GM21737 (cell line): Measurements from ENCODE around the gene MIDN.
"Not testable (repeated sequence)": the region's sequence is repeated elsewhere in the genome, so short reads cannot be mapped to it uniquely, and the experiment has no call there.

Experiments
- ATAC-seq: cut with Tn5 transposase; IDR thresholded peaks from one replicate; pipeline ENCODE4 v1.9.1; 2021; ENCODE audit warnings: mild to moderate bottlenecking, moderate library complexity; ENCODE audit not compliant: unreplicated experiment

Gene MIDN

GRCh38 chr19:1291761-1292418, 43.5 kb downstream of the MIDN start:
- ATAC-seq: no peak

DNA sequence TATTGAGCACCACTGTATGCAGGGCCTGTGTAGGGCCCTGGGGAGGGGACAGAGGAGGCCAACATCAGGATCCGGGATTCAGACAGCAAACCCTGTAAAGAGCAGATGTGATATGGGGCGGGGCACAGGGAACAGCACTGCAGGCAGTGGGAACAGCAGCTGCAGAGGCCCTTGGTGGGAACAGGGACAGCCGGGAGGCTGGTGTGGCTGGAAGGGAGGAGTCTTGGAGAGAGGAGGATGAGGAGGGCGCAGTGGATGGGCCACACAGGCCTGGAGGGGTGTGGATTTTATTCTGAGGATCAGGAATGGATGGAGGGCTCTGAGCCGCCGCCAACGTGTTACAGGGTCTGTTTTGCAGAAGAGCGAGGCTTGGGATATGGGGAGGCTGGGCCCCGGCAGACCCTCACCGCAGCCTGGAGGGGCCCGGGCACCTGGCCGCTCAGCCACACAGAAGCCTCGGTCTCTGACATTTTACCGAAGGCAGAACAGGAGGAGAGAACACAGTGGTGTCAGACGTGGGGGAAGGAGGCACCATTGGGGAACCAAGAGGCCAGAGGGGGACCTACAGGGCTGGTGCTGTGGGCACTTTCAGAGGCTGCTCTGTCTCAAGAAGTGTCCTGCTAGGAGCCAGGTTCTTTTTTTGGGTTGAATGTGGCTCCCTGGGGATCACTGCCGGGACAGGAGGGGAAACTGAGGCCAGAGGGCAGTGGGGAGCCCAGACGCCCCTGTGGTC, 44.2 kb downstream of the MIDN start:
- ATAC-seq: no peak

- ATAC-seq: no peak
These were observed 45.6 kb downstream of the MIDN start for GRCh38 chr19:1293782-1294604.

DNA sequence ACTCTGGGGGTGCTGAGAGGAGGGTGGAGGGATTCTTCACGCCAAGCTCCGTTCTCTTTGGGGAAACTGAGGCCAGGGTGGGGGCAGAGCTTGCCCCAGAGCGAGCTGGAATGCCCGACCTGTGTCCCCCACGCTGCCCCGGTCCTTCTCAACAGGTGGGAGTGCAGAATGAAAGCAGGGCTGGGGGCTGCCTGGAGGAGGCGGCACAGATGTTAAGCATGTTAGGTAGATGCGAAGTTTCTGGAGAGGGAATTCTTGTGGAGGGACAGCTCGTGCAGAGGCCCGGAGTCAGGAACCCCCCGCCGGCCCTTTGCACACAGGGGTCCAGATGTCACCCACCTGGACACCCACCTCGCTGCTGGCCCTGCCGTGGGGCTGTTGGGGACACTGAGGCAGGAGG, 46.3 kb downstream of the MIDN start:
- ATAC-seq: no peak

GRCh38 chr19:1295169-1296012, 47.0 kb downstream of the MIDN start:
- no peak for ATAC-seq

DNA sequence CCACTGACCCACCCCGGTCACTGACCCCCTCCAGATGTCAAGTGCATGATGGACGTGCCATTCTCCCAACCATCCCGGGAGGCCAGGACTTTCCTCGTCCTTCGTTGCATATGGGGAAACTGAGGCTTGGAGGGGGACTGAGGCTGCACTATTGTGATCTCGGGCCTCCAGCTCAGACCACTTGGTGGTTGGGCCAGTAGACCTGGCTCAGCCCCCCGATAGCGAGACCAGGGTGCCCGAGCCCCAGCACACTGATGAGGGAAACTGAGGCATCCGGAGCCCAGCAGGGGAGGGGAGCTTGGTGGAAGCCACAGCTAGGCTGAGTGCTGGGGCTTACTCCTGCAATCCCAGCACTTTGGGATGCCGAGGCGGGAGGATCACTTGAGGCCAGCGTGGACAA, 47.7 kb downstream of the MIDN start:
- ATAC-seq: no peak

DNA sequence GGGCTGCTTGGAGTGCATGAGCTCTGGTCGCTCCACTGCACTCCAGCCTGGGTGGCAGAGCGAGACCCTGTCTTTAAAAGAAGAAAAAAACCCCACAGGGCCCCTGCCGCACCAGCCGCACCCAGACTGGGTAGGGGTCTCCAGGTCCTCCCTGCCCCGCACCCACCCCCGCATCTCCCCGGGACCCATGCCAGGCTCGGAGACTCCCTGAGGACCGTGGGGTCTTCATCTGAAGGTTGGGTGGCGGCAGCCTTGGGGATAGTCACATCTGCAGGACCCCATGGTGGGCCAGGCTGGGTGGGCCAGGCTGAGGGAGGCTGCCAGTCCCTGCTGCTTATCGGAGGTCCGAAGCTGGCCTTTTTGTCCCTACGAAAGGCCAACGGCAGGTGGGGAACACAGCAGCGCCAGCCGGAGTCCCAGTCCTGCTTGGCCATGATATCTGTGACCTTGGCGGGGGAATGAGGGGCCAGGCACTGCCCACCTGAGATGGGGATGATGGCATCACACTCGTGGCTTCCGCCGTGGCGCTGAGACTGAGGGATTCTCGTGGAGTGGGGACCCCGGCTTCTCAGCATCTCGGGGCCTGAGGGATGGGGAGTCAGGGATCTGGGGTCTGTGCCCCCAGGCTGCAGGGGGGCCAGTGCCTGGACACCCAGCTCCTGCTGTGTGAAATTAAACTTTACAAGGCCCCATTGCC, 48.3 kb downstream of the MIDN start:
- no peak for ATAC-seq

DNA sequence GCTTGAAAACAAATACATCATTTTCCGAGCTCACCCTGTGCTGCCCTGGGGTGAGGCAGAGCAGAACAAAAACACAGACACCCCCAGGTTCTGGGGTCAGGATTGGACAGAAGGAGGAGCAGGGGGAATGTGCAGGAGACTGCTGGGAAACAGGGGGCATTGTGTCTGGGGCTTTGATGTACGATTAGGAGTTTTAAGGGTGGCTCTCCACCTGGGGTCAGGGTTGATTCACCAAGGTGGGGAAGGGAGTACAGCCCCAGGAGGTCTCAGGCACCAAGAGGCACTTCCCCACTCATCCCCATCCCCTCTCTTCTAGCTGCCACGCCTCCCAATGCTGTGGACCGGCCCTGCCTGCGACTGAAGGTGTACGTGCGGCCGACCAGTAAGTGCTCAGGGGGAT, 49.9 kb downstream of the MIDN start:
- no peak for ATAC-seq

- no peak for ATAC-seq
These were observed 51.4 kb downstream of the MIDN start for GRCh38 chr19:1299801-1300200.

DNA sequence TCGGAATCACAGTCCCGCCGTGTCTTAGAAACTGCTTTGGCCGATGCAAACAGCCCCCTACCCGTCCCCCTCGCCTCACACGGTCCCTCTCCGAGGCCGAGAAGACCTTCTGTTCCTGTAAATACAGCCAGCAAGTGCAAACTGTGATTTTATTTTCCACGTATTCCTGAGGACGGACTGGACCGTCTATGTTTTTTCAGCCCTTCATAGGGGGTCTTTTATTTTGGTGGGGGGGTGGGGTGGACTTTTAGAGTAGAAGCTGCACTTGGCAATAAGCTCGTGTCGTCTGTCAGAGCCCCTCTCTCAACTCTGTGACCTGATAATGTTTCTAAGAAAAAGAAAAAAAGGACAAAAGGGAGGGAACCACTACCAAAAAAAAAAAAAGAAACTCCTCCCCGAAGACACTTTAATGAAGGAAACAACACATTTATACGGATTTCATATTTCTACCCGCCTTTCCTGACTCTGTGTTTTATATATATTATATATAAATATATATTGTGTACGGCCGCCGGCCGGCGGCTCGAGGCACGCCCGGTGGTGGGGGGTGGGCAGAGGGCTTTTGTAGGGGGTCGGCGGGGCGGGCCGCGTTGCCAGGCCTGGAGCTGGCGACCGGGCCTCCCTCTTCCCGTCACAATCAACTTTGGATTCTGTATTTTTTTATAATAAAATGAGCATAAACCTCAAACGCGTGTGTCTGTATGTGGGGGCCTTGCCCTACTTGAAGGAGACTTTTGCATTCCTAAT, 52.5 kb downstream of the MIDN start:
- no peak for ATAC-seq

DNA sequence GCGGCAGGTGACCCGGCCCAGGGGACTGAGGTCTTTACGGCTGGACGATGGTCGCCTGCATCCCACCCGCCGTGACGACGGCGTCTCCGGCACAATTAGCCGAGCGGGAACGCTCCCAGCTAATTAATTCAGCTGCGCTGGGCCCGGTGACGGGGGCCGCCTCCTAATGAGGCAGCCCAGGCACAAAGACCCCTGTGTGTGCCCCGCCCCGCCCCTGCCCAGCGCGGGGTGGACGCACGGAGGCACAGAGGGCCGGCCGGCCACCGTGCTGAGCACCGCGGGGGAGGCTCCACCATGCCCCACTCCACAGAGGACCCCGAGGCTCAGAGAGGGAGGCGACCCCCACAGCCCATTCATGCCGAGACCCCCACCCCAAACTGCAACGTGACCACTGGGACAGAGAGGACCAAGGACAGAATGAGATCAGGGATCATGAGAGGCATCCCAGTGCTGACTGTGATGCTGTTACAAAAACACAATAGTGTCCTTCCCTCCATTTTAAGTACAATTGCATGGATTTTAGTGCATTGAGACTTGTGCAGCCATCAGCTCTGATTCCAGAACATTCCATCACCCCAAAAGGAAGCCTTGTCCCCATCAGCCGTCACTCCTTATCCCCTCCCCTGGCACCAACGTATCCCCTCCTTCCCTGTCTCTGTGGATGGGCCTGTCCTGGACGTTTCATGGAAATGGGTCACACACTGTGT, 54.3 kb downstream of the MIDN start:
- ATAC-seq: no peak

- no peak for ATAC-seq
These were observed 56.0 kb downstream of the MIDN start for GRCh38 chr19:1304197-1304924.

GRCh38 chr19:1305354-1305753, 57.0 kb downstream of the MIDN start:
- ATAC-seq: not testable (repeated sequence)

GRCh38 chr19:1307320-1307719, 58.9 kb downstream of the MIDN start:
- no peak for ATAC-seq

GRCh38 chr19:1307755-1308303, 59.4 kb downstream of the MIDN start:
- ATAC-seq: no peak

DNA sequence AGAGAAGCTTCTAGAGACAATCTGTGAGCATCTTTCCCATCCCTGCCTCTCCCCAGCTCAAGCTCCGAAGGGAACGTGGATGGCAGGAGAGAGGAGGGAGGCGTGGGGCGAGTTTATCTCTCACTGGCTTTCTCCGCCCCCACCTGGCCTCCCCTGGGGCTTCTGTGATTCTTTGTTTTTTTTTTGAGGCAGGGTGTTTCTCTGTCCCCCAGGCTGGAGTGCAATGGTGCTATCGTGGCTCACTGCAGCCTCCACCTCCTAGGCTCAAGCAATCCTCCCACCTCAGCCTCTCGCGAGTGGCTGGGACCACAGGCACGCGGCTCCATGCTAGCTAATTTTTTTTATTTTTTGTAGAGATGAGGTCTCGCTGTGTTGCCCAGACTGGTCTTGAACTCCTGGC, 60.3 kb downstream of the MIDN start:
- no peak for ATAC-seq
